ENCODE results near the gene PTPRK. TPM values are rescaled to one million over a fixed set of nuclear protein-coding genes. Genes with fewer than 3 reads are reported as not detected.

Gene PTPRK
- total and polyA plus RNA-seq, 2 donors: 26.7 to 134 TPM

GRCh38 chr6:128339635-128340450 is 180.6 kb downstream of the PTPRK start:
- DNase-seq (ENCODE audit: extremely low spot score): no peak
- Histone ChIP-seq H3K4me3 (ENCODE audit: low read depth, low read length) (no peak overlapping the region), H3K4me1 (ENCODE audit: insufficient read depth) (no peaks in the 10 kb centered on the region), H3K36me3 (ENCODE audit: insufficient read depth) (no peaks in the 10 kb centered on the region), H3K27ac (ENCODE audit: low read depth) (no peak overlapping the region)
- WGBS: 26% methylated on average over 1 of the region's 1 CpG

- no peak for DNase-seq (ENCODE audit: extremely low spot score)
- whole genome bisulfite sequencing: 50% methylated on average over 1 of the region's 1 CpG
- Histone ChIP-seq H3K4me1 (ENCODE audit: insufficient read depth) (no peaks in the 10 kb centered on the region), H3K27ac (ENCODE audit: low read depth) (no peak overlapping the region), H3K4me3 (ENCODE audit: low read depth, low read length) (no peak overlapping the region), H3K36me3 (ENCODE audit: insufficient read depth) (no peaks in the 10 kb centered on the region)
Measured at GRCh38 chr6:128337619-128338018, 182.8 kb downstream of the PTPRK start.

- WGBS: 64% methylated on average over 3 of the region's 3 CpGs
- no peaks in the 10 kb centered on the region for H3K4me1 ChIP-seq (ENCODE audit: insufficient read depth)
- DNase-seq (ENCODE audit: extremely low spot score): no peak
- H3K27ac ChIP-seq (ENCODE audit: low read depth): no peak overlapping the region
- H3K36me3 ChIP-seq (ENCODE audit: insufficient read depth): no peaks in the 10 kb centered on the region
- H3K4me3 ChIP-seq (ENCODE audit: low read depth, low read length): no peak overlapping the region
Measured at GRCh38 chr6:128336436-128337095, 183.8 kb downstream of the PTPRK start.

- WGBS: 97% methylated on average over 1 of the region's 1 CpG
- Histone ChIP-seq H3K27ac (ENCODE audit: low read depth) (no peak overlapping the region), H3K4me3 (ENCODE audit: low read depth, low read length) (no peak overlapping the region), H3K36me3 (ENCODE audit: insufficient read depth) (no peaks in the 10 kb centered on the region), H3K4me1 (ENCODE audit: insufficient read depth) (no peaks in the 10 kb centered on the region)
- no peak for DNase-seq (ENCODE audit: extremely low spot score)
Measured at GRCh38 chr6:128335963-128336362, 184.4 kb downstream of the PTPRK start.

GRCh38 chr6:128333581-128334223 is 186.7 kb downstream of the PTPRK start:
- Histone ChIP-seq H3K36me3 (ENCODE audit: insufficient read depth) (no peaks in the 10 kb centered on the region), H3K4me1 (ENCODE audit: insufficient read depth) (no peaks in the 10 kb centered on the region), H3K4me3 (ENCODE audit: low read depth, low read length) (no peak overlapping the region), H3K27ac (ENCODE audit: low read depth) (no peak overlapping the region)
- DNase-seq (ENCODE audit: extremely low spot score): no peak
- WGBS: 74% methylated on average over 5 of the region's 5 CpGs

GRCh38 chr6:128327890-128328289 is 192.5 kb downstream of the PTPRK start:
- Histone ChIP-seq H3K4me1 (ENCODE audit: insufficient read depth) (no peaks in the 10 kb centered on the region), H3K36me3 (ENCODE audit: insufficient read depth) (peaks cover 2% of the 10 kb centered on the region), H3K27ac (ENCODE audit: low read depth) (no peak overlapping the region), H3K4me3 (ENCODE audit: low read depth, low read length) (no peak overlapping the region)
- no peak for DNase-seq (ENCODE audit: extremely low spot score)
- 96% methylated on average over 3 of the region's 3 CpGs for WGBS

GRCh38 chr6:128323011-128323410 is 197.4 kb downstream of the PTPRK start:
- DNase-seq (ENCODE audit: extremely low spot score): no peak
- Histone ChIP-seq H3K4me3 (ENCODE audit: low read depth, low read length) (no peak overlapping the region), H3K27ac (ENCODE audit: low read depth) (no peak overlapping the region), H3K4me1 (ENCODE audit: insufficient read depth) (peaks cover 1% of the 10 kb centered on the region), H3K36me3 (ENCODE audit: insufficient read depth) (peaks cover 3% of the 10 kb centered on the region)
- 96% methylated on average over 1 of the region's 1 CpG for WGBS

- no peak for DNase-seq (ENCODE audit: extremely low spot score)
- 96% methylated on average over 1 of the region's 1 CpG for WGBS
- Histone ChIP-seq H3K4me3 (ENCODE audit: low read depth, low read length) (no peak overlapping the region), H3K4me1 (ENCODE audit: insufficient read depth) (peaks cover 1% of the 10 kb centered on the region), H3K36me3 (ENCODE audit: insufficient read depth) (peaks cover 3% of the 10 kb centered on the region), H3K27ac (ENCODE audit: low read depth) (no peak overlapping the region)
Measured at GRCh38 chr6:128319946-128320345, 200.5 kb downstream of the PTPRK start.

- 94% methylated on average over 3 of the region's 3 CpGs for WGBS
- H3K4me3 ChIP-seq (ENCODE audit: low read depth, low read length): no peak overlapping the region
- no peak for DNase-seq (ENCODE audit: extremely low spot score)
Measured at GRCh38 chr6:128319157-128319556, 201.2 kb downstream of the PTPRK start.

GRCh38 chr6:128316258-128316929 is 204.0 kb downstream of the PTPRK start:
- Histone ChIP-seq H3K4me3 (ENCODE audit: low read depth, low read length) (no peak overlapping the region), H3K4me1 (ENCODE audit: insufficient read depth) (no peaks in the 10 kb centered on the region), H3K27ac (ENCODE audit: low read depth) (no peak overlapping the region), H3K36me3 (ENCODE audit: insufficient read depth) (no peaks in the 10 kb centered on the region)
- no peak for DNase-seq (ENCODE audit: extremely low spot score)
- whole genome bisulfite sequencing: 98% methylated on average over 8 of the region's 8 CpGs

More at GRCh38 chr6:128319157-128319556, 201.2 kb downstream of the PTPRK start:
- Histone ChIP-seq H3K36me3 (ENCODE audit: insufficient read depth) (peaks cover 3% of the 10 kb centered on the region), H3K27ac (ENCODE audit: low read depth) (no peak overlapping the region), H3K4me1 (ENCODE audit: insufficient read depth) (peaks cover 1% of the 10 kb centered on the region)

- Histone ChIP-seq H3K4me1 (ENCODE audit: insufficient read depth) (no peaks in the 10 kb centered on the region), H3K36me3 (ENCODE audit: insufficient read depth) (no peaks in the 10 kb centered on the region), H3K4me3 (ENCODE audit: low read depth, low read length) (no peak overlapping the region), H3K27ac (ENCODE audit: low read depth) (no peak overlapping the region)
- no peak for DNase-seq (ENCODE audit: extremely low spot score)
Measured at GRCh38 chr6:128314190-128314589, 206.2 kb downstream of the PTPRK start.

GRCh38 chr6:128311944-128312570 is 208.3 kb downstream of the PTPRK start:
- 89% methylated on average over 3 of the region's 3 CpGs for WGBS
- H3K4me3 ChIP-seq (ENCODE audit: low read depth, low read length): no peak overlapping the region
- H3K4me1 ChIP-seq (ENCODE audit: insufficient read depth): no peaks in the 10 kb centered on the region
- DNase-seq (ENCODE audit: extremely low spot score): no peak
- no peak overlapping the region for H3K27ac ChIP-seq (ENCODE audit: low read depth)
- H3K36me3 ChIP-seq (ENCODE audit: insufficient read depth): no peaks in the 10 kb centered on the region

GRCh38 chr6:128310451-128310850 is 209.9 kb downstream of the PTPRK start:
- Histone ChIP-seq H3K4me1 (ENCODE audit: insufficient read depth) (no peaks in the 10 kb centered on the region), H3K27ac (ENCODE audit: low read depth) (no peak overlapping the region), H3K36me3 (ENCODE audit: insufficient read depth) (no peaks in the 10 kb centered on the region), H3K4me3 (ENCODE audit: low read depth, low read length) (no peak overlapping the region)
- 85% methylated on average over 2 of the region's 2 CpGs for WGBS
- no peak for DNase-seq (ENCODE audit: extremely low spot score)

All from urinary bladder (tissue), 4 donors.